Rectal smooth muscle tissue (tissue), 1 donor: ENCODE results near the gene TEX2.

Source experiments
- H3K27ac ChIP-seq: one replicate; pipeline ENCODE4 v1.7.0; 2013; ENCODE audit warnings: low read depth, low read length, inconsistent platforms
- H3K27me3 ChIP-seq: one replicate; pipeline ENCODE4 v1.7.0; 2013; ENCODE audit warnings: low read length; ENCODE audit not compliant: control insufficient read depth, insufficient read depth
- H3K36me3 ChIP-seq: one replicate; pipeline ENCODE4 v1.7.0; 2013; ENCODE audit warnings: low read length; ENCODE audit not compliant: control insufficient read depth, insufficient read depth
- H3K4me1 ChIP-seq: one replicate; pipeline ENCODE4 v1.7.0; 2013; ENCODE audit warnings: low read length; ENCODE audit not compliant: control insufficient read depth, insufficient read depth
- H3K4me3 ChIP-seq: one replicate; pipeline ENCODE4 v1.7.0; 2013; ENCODE audit warnings: low read length
- H3K9ac ChIP-seq: one replicate; pipeline ENCODE4 v1.7.0; 2013; ENCODE audit warnings: low read length

Gene TEX2

DNA sequence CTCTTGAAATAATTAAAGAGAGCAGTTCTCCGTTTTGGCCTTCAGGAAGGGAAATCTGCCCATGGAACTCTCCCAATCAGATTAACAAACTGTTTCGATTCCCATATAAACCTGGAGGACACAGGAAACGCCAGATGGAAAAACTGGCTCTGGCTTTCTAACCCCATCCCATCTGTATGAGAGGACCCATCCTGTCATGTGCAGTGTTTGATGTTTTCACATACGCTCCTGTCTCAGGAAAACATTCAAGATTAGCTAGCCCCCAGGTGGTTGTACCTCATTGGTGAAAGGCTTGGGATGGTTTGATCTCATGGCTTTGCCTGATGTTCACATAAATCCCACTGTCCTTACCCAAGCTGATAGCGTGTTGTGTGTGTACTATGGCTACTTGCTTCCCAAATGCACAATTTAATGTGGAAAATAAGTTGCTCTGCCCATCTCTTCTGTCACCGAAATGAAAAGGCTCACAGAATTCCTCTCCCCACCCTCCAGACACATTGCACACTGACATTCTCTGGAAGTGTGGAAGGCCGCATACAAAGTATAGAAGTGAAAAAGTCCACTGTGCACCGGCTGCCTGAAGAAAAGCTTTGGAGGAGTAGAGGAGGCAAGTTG, 114.9 kb downstream of the TEX2 start:
- Histone ChIP-seq H3K27me3 (no peaks in the 10 kb centered on the region), H3K4me3 (no peak overlapping the region), H3K4me1 (peaks cover 9% of the 10 kb centered on the region), H3K27ac (no peak overlapping the region), H3K36me3 (peaks cover 11% of the 10 kb centered on the region), H3K9ac (no peak overlapping the region)

DNA sequence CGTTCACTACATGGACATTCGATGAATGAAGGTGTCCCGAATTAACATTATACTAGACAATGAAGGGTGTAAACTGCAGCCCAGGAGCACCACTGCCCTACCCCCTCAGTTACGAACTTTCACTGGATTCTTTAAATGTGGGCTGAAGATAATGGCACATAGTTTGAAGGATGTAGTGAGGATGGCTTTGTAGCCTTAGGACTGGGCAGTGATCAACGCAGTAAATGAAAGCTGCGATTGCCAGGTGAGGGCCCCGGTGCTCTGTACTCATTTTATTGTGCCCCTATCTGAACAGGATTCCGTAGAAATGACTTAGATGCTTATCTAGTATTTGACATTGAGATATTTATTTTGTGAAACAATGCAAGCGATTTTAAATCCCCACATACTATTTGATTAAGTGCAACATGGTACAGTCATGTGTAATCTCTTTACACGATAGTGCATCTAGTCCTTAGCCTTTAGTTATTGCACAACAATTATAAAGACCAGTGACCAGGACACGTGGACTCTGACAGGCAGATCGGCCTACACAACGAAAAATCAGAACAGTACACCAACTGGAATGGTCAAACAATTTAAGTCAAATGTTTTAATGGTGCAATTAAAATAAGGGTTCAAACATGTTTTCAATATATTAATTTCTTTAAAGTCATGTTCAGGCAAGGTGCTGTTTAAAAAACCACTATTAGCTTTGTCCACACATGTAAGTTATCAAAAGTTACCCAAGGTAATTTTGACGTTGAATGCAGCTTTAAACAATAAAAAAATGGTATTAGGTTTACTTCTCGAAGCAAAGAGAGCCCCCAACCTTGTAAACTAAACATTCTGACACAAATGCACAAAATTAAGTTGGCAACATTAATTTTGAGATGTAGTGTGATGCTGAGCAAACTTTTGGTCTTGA, 115.7 kb downstream of the TEX2 start:
- no peak overlapping the region for H3K27ac ChIP-seq
- no peak overlapping the region for H3K9ac ChIP-seq
- H3K36me3 ChIP-seq: peaks cover 5% of the 10 kb centered on the region
- H3K4me3 ChIP-seq: peak overlapping the region; percentile 65
- no peaks in the 10 kb centered on the region for H3K27me3 ChIP-seq
- peaks cover 9% of the 10 kb centered on the region for H3K4me1 ChIP-seq

DNA sequence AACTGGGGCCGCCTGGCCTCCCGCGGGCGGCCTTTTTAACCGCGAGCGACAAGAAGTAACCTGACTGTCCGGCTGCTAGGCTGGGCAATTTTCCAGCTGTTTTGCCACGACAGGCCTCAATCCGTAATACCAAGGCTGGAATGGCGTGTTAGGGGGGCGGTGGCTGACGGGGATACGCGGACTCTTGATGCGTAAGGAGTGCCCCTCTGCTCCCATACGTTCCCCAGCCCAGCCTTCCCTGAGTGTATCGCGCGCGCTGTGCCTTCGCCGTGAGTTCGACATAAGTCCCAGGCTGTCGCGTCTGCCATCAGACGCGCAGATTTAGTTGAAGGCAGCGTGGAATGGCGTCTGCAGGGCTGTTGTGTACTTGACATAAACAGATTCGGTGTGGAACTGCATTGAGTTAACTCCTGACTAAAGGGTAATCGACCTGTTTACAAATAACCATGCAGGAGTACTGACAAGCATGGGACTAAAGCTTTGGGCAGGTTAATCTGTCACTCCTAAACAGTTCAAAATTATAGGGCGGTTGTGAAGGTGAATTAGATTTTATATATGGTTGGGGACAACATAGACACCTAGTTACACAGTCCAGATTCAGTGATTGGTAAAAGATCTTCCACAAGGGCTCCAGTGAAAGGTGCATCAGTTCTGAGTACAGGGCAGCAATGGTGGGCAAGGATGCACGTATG, 116.5 kb downstream of the TEX2 start:
- H3K4me1 ChIP-seq: peaks cover 9% of the 10 kb centered on the region
- H3K9ac ChIP-seq: peak overlapping the region; percentile 81
- H3K36me3 ChIP-seq: peaks cover 4% of the 10 kb centered on the region
- peak overlapping the region; percentile 65 for H3K4me3 ChIP-seq
- no peaks in the 10 kb centered on the region for H3K27me3 ChIP-seq
- peak overlapping the region; percentile 96 for H3K27ac ChIP-seq

DNA sequence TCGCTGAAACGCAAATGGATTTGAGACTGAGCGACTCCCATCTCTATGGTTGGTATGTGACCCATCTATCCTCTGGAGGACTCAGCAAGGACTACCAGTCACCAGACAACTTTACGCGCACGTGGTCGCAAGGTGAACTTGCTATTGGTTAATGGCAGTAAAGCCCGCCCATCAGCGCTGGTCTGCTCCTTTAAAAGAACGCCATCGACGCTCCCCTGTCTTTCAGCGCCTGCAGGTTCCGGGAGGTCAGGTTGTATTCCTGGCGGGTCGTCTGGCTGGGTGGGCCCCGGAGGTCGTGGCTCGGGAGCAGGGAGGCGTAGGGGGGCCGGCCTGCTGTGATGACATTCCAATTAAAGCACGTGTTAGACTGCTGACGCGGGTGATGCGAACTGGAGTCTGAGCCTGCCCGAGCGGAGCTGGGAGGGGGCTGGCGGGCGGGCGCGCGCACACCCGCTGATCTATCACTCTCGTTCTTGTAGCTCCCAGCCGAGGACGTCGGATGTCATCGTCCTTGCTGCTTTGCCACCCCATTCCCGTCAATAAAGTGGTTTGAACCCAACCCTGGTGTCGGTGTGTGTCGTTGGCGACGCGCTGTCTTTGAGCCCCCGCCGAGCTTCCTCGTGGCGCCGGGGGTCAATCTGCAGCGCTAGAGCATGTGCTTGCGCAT, 117.2 kb downstream of the TEX2 start:
- Histone ChIP-seq H3K4me1 (peaks cover 9% of the 10 kb centered on the region), H3K27ac (peak overlapping the region; percentile 96), H3K36me3 (peaks cover 4% of the 10 kb centered on the region), H3K27me3 (no peaks in the 10 kb centered on the region), H3K4me3 (peak overlapping the region; percentile 96), H3K9ac (peak overlapping the region; percentile 94)

DNA sequence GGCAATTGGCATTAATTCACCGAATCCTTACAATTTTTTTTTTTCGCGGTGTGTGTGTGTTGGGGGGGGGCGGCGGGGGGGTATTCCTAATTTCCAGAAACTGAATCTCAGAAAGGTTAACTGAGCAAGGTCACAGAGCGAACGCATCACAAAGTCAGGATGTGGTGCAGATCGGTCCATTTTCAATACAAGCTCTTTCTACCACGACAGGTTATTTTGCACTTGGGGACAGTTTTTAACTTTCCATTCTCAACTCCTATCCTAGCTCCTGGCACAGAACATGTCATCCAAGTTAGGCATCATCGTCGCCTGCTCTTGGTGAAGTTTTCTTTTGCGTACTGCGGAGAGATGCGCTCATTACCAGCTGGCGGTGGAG, 117.7 kb downstream of the TEX2 start:
- H3K36me3 ChIP-seq: peaks cover 4% of the 10 kb centered on the region
- peaks cover 9% of the 10 kb centered on the region for H3K4me1 ChIP-seq
- H3K27me3 ChIP-seq: no peaks in the 10 kb centered on the region
- peak overlapping the region; percentile 96 for H3K27ac ChIP-seq
- H3K9ac ChIP-seq: peak overlapping the region; percentile 94
- peak overlapping the region; percentile 96 for H3K4me3 ChIP-seq

DNA sequence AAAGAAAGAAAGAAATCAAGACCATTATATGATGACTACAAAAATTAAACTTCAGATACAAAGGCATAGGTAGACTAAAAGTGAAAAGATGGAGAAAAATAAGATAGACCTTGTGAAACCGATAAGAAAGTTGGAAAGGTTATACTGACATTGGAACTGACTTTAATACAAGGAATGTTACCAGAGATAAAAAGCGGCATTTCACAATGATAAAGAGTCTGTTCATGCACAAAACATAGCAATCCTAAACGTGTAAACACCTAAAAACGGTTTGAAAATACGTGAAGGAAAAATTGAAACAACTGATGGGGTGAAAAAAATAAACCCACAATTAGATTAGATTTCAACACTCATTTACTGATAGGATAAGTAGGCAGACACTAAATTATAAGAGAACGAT, 123.5 kb downstream of the TEX2 start:
- H3K27ac ChIP-seq: no peak overlapping the region
- no peak overlapping the region for H3K4me3 ChIP-seq
- no peak overlapping the region for H3K9ac ChIP-seq
- no peaks in the 10 kb centered on the region for H3K36me3 ChIP-seq
- H3K27me3 ChIP-seq: no peaks in the 10 kb centered on the region
- H3K4me1 ChIP-seq: no peaks in the 10 kb centered on the region

DNA sequence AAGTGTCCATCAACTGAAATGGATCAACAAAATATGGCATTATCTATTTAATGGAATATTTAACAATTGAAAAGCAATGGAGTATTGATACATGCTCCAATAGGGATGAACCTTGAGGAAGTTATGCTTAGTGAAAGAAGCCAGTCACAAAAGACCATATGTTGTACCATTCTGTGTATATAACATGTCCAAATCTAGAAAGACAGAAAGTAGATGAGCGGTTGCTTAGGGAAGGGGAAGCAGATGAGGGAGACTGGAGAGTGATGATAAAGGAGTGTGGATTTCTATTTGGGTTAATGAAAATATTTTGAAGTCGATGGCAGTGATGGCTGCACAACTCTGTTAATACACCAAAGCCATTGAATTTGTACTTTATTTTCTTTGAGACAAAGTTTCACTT, 124.6 kb downstream of the TEX2 start:
- Histone ChIP-seq H3K9ac (no peak overlapping the region), H3K4me1 (no peaks in the 10 kb centered on the region), H3K27ac (no peak overlapping the region), H3K27me3 (no peaks in the 10 kb centered on the region), H3K36me3 (no peaks in the 10 kb centered on the region), H3K4me3 (no peak overlapping the region)

DNA sequence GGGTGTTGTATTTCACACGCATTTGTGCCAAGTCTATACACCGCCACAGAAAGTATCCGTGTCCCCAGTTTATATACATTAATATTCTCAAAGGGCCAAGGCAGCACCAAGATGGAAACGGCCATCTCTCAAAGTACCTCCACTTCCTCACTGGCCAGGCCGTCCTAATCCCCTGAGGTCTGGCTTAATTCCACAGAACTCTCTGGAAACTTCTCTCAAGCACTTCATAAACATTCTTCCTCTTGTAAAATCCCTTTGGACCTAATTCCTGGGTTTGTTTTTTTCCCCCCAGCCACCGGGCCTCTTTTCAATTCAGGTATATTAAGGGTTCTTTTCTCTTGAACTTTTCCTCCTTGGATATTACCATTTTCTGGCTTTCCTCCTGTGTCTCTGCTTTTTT, 128.1 kb downstream of the TEX2 start:
- Histone ChIP-seq H3K27me3 (no peaks in the 10 kb centered on the region), H3K27ac (no peak overlapping the region), H3K4me1 (peaks cover 5% of the 10 kb centered on the region), H3K9ac (no peak overlapping the region), H3K4me3 (no peak overlapping the region), H3K36me3 (no peaks in the 10 kb centered on the region)

DNA sequence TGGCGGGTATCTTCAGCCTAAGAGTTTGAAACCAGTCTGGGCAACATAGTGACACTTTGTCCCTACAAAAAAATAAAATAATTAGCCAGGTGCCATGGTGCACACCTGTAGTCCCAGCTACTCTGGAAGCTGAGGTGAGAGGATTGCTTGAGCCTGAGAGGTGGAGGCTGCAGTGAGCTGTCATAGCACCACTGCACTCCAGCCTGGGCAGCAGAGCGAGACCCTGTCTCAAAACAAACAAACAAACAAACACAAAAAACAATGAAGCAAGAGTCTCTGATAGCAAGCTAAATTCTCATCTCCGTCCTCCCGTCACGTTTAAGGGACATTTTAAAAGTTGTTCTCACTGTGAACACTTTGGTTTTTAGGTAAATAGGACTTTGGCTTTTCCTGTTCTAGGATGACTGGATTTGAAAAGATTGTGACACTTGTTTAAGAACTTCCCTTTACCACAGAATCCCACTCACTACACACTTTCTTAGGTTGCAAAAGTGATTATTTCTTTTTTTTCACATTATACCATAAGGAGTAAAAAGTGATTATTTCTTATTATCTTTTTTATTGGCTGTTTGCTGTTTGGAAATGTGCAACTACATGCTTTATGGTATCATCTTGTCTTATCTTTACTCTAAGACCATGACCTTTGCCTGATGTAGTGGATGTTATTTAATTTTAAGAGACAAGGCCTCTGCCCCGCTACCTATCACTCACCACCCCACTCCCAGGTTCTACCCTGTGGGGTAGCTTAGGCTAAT, 128.7 kb downstream of the TEX2 start:
- Histone ChIP-seq H3K4me1 (peaks cover 5% of the 10 kb centered on the region), H3K9ac (no peak overlapping the region), H3K27me3 (no peaks in the 10 kb centered on the region), H3K36me3 (no peaks in the 10 kb centered on the region), H3K27ac (no peak overlapping the region), H3K4me3 (no peak overlapping the region)

DNA sequence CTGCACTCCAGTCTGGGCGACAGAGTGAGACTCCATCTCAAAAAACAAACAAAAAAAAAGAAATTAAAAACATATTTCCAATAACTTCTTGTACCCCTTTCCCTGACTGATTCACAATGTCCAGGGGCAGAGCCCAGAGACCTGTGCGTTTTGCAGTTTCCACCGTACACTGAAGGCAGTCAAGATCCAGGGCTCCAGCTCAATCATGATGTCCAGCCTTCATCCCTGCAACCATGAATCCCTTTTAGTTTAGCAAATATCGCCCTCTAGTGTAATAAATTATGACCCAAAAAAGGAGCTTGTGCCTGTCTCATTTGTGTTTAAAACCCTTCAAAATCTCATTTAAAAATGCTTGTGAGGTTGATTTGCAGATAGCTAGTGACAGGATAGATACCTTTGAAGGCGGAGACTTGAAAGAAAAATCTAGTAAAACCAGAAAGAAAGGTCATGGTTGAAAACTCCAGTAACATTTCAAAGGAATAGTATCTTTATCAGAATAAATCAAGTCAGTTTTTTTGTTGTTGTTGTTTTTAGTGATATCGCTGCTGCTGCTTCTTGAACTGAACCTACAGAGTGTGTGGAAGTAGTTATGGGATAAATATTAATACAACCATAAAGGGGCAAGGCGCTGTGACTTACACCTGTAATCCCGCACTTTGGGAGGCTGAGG, 129.4 kb downstream of the TEX2 start:
- Histone ChIP-seq H3K27me3 (no peaks in the 10 kb centered on the region), H3K4me3 (no peak overlapping the region), H3K9ac (no peak overlapping the region), H3K27ac (no peak overlapping the region), H3K36me3 (no peaks in the 10 kb centered on the region), H3K4me1 (peaks cover 8% of the 10 kb centered on the region)

DNA sequence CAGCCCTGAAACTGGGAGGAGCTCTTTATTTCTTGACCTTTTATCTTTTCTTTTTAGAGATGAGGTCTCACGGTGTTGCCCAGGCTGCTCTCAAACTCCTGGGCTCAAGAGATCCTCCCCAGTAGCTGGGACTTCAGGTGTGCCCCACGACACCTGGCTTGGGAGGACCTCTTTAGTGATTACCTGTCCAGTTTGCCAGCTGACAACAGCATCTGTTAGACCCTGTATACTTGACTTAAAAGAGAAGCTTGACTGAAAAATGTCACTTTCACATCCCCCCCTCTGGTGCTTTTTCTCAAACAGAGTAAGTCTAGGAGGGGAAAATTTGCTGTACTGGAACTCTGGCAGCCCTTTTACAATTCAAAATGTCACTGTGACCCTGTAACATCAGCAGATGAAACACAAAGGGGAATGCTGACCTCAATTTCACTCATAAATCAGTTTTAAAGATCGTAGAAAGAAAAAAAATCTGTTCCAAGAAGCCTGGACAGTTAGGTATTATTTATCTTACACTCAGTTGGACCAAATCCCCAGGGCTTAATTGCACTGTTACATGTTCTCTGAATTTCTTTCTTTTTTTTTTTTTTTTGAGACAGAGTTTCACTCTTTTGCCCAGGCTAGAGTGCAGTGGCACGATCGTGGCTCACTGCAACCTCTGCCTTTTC, 131.3 kb downstream of the TEX2 start:
- Histone ChIP-seq H3K36me3 (no peaks in the 10 kb centered on the region), H3K27ac (no peak overlapping the region), H3K9ac (no peak overlapping the region), H3K4me3 (no peak overlapping the region), H3K27me3 (no peaks in the 10 kb centered on the region), H3K4me1 (peaks cover 13% of the 10 kb centered on the region)
